Measurements from ENCODE around the gene CFAP61. TPM values are rescaled to one million over a fixed set of nuclear protein-coding genes. Genes with fewer than 3 reads are reported as not detected.

The CFAP61 gene
- total RNA-seq, 4 donors from 2014 or later: 0.34 to 1.6 (median 1.1) TPM

- H3K4me3 ChIP-seq (replicated peaks in 1 of 3): no peak overlapping the region
- H3K9me3 ChIP-seq: no peaks in the 10 kb centered on the region
- WGBS, 2 donors: 26 to 29% methylated on average over 3 of the region's 3 CpGs
- TF ChIP-seq CTCF (IDR thresholded peaks at IDR 0.05) (no peak), POLR2A (IDR thresholded peaks at IDR 0.05) (no peak)
- H3K4me1 ChIP-seq: peaks cover 12 to 26% of the 10 kb centered on the region in 2 donors
- H3K27ac ChIP-seq: no peak overlapping the region
- no peak for DNase-seq
- H3K36me3 ChIP-seq: no peaks in the 10 kb centered on the region
- intact Hi-C loops (cut with DNase I): no loop called here
- peaks cover 19% of the 10 kb centered on the region for H3K27me3 ChIP-seq
Measured at GRCh38 chr20:20371681-20372080, 319.3 kb downstream of the CFAP61 start.

GRCh38 chr20:20373091-20373571 lies 320.8 kb downstream of the CFAP61 start:
- Histone ChIP-seq H3K36me3 (no peaks in the 10 kb centered on the region), H3K27me3 (peaks cover 11% of the 10 kb centered on the region), H3K4me3 (replicated peaks in 1 of 3) (no peak overlapping the region), H3K9me3 (no peaks in the 10 kb centered on the region), H3K27ac (no peak overlapping the region), H3K4me1 (peaks cover 7 to 12% of the 10 kb centered on the region in 2 donors)
- intact Hi-C loops (cut with DNase I): no loop called here
- no peak for TF ChIP-seq POLR2A (IDR thresholded peaks at IDR 0.05)
- TF ChIP-seq CTCF (IDR thresholded peaks at IDR 0.05): no peak
- 60 to 66% methylated on average over 10 to 17 of the region's 17 CpGs for WGBS, 2 donors
- DNase-seq: no peak

GRCh38 chr20:20375862-20376261 lies 323.5 kb downstream of the CFAP61 start:
- WGBS, 2 donors: 71 to 77% methylated on average over 8 of the region's 8 CpGs
- Histone ChIP-seq H3K4me3 (replicated peaks in 1 of 3) (no peak overlapping the region), H3K36me3 (no peaks in the 10 kb centered on the region), H3K4me1 (no peaks in the 10 kb centered on the region), H3K9me3 (no peaks in the 10 kb centered on the region), H3K27ac (no peak overlapping the region), H3K27me3 (peaks cover 6% of the 10 kb centered on the region)
- intact Hi-C loops (cut with DNase I): no loop called here
- DNase-seq: no peak
- TF ChIP-seq CTCF (IDR thresholded peaks at IDR 0.05) (no peak), POLR2A (IDR thresholded peaks at IDR 0.05) (no peak)

- DNase-seq: no peak
- intact Hi-C loops (cut with DNase I): no loop called here
- TF ChIP-seq POLR2A (IDR thresholded peaks at IDR 0.05) (no peak), CTCF (IDR thresholded peaks at IDR 0.05) (no peak)
- Histone ChIP-seq H3K4me3 (replicated peaks in 1 of 3) (no peak overlapping the region), H3K9me3 (no peaks in the 10 kb centered on the region), H3K36me3 (peaks cover under 1% of the 10 kb centered on the region in 2 donors), H3K4me1 (peaks cover 5 to 20% of the 10 kb centered on the region in 2 donors), H3K27ac (no peak overlapping the region), H3K27me3 (no peaks in the 10 kb centered on the region)
- WGBS, 2 donors: 50 to 55% methylated on average over 9 of the region's 9 CpGs
Measured at GRCh38 chr20:20386192-20386591, 333.9 kb downstream of the CFAP61 start.

- no peak for DNase-seq
- no peaks in the 10 kb centered on the region for H3K9me3 ChIP-seq
- peaks cover 17 to 20% of the 10 kb centered on the region in 2 donors for H3K36me3 ChIP-seq
- H3K27me3 ChIP-seq: no peaks in the 10 kb centered on the region
- 96% methylated on average over 9 of the region's 9 CpGs for WGBS, 2 donors
- H3K4me3 ChIP-seq (replicated peaks in 1 of 3): no peak overlapping the region
- intact Hi-C loops (cut with DNase I): no loop called here
- H3K27ac ChIP-seq: no peak overlapping the region
- peaks cover 5 to 20% of the 10 kb centered on the region in 2 donors for H3K4me1 ChIP-seq
- TF ChIP-seq POLR2A (IDR thresholded peaks at IDR 0.05): no peak
- TF ChIP-seq CTCF (IDR thresholded peaks at IDR 0.05): no peak
Measured at GRCh38 chr20:20390393-20390792, 338.1 kb downstream of the CFAP61 start.

Data from thyroid gland (tissue), 4 donors.